A673 (cell line): ENCODE data around the gene TUBA4A. TPM values are rescaled to one million over a fixed set of nuclear protein-coding genes. Genes with fewer than 3 reads are reported as not detected.
"Not testable (repeated sequence)": the region's sequence is repeated elsewhere in the genome, so short reads cannot be mapped to it uniquely, and the experiment has no call there.

Experiments used
- BruUV-seq: library from RNA; stranded (reverse); fragments of 400-500 nt; replicated peaks from 2 replicates; lab custom pipeline; 2021; lab: Mats Ljungman, UMichigan
- CTCF ChIA-PET: fragments of 300-600 bp; sonication (Branson Sonifier 250); formaldehyde crosslinking; loops from one replicate; lab custom pipeline; 2022; ENCODE audit warnings: antibody characterized with exemption; lab: Charles Lee
- POLR2A ChIA-PET: fragments of 300-600 bp; sonication (Branson Sonifier 250); formaldehyde crosslinking; loops from one replicate; lab custom pipeline; 2022; ENCODE audit warnings: antibody characterized with exemption; ENCODE audit not compliant: low non-redundant PET; lab: Charles Lee
- DNase-seq: peaks from one replicate; pipeline ENCODE4 v3.0.0-alpha.2; 2015; ENCODE audit warnings: low spot score
- H3K27ac ChIP-seq: fragments of 200-600 bp; sonication (generic); 2 replicates; pipeline ENCODE4 v1.5.1; 2016; ENCODE audit warnings: mixed run types, low read depth, mild to moderate bottlenecking, mixed read lengths, antibody characterized with exemption, low read length; ENCODE audit not compliant: poor library complexity, severe bottlenecking
- H3K27me3 ChIP-seq: fragments of 200-600 bp; sonication (generic); replicated peaks from 2 replicates; pipeline ENCODE4 v1.6.1; 2017; ENCODE audit warnings: mixed run types, low read depth, mild to moderate bottlenecking, mixed read lengths, antibody characterized with exemption, low read length; ENCODE audit not compliant: insufficient read depth, poor library complexity
- H3K36me3 ChIP-seq: fragments of 200-600 bp; sonication (generic); 2 replicates; pipeline ENCODE4 v1.6.1; 2016; ENCODE audit warnings: mixed run types, mild to moderate bottlenecking, mixed read lengths, antibody characterized with exemption, low read length; ENCODE audit not compliant: insufficient read depth, poor library complexity, severe bottlenecking
- H3K4me1 ChIP-seq: fragments of 200-600 bp; sonication (generic); 2 replicates; pipeline ENCODE4 v1.6.1; 2017; ENCODE audit warnings: mixed run types, mild to moderate bottlenecking, mixed read lengths, antibody characterized with exemption, low read length; ENCODE audit not compliant: insufficient read depth, poor library complexity, severe bottlenecking
- H3K4me3 ChIP-seq: fragments of 200-600 bp; sonication (generic); 2 replicates; pipeline ENCODE4 v1.5.1; 2016; ENCODE audit warnings: low read depth, mixed run types, mild to moderate bottlenecking, mixed read lengths, low read length; ENCODE audit not compliant: poor library complexity, severe bottlenecking
- H3K9me3 ChIP-seq: fragments of 200-600 bp; sonication (generic); 2 replicates; pipeline ENCODE4 v1.6.1; 2016; ENCODE audit warnings: mixed run types, low read depth, mild to moderate bottlenecking, mixed read lengths, antibody characterized with exemption, low read length; ENCODE audit not compliant: poor library complexity, severe bottlenecking
- EZH2 ChIP-seq: fragments of 200-600 bp; sonication (generic); IDR thresholded peaks from 2 replicates; pipeline ENCODE4 v1.6.1; 2017; ENCODE audit warnings: borderline replicate concordance, low read depth, mild to moderate bottlenecking, mixed read lengths, antibody characterized with exemption, low read length; ENCODE audit not compliant: poor library complexity, severe bottlenecking
- intact Hi-C: fragments of 100-400 bp; cut with micrococcal nuclease; formaldehyde crosslinking; loops from one replicate; pipeline ENCODE4 v1.10.0; 2022; ENCODE audit not compliant: unreplicated experiment
- total RNA-seq: library from RNA; stranded (reverse); gene quantifications from 2 replicates; pipeline ENCODE4 v1.2.3, GENCODE V29; 2021
- TF ChIP-seq, protein P1 (sequence below): fragments of 300-800, 200-600 bp; sonication (generic); conservative IDR thresholded peaks from 2 replicates; pipeline ENCODE4 v1.5.1; 2017; ENCODE audit warnings: low read depth, mild to moderate bottlenecking, antibody characterized with exemption, low read length, moderate library complexity, mixed read lengths

TUBA4A gene
- total RNA-seq, 1 experiment from 2014 or later = 68.0 TPM

DNA sequence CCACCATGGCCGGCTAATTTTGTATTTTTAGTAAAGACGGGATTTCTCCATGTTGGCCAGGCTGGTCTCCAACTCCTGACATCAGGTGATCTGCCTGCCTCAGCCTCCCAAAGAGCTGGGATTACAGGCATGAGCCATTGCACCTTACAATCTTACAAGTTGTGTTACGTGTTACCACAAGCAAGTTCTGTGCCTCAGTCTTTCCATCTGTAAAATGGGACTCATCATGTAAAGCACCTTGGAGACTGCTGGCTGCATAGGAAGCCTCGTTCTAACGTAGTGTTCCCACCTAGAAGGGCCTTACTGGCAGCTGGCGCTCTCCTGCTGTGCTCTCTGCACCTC lies 35.4 kb upstream of the TUBA4A start:
- Histone ChIP-seq H3K4me3 (no peak overlapping the region), H3K27ac (no peak overlapping the region), H3K36me3 (peaks cover 2% of the 10 kb centered on the region), H3K9me3 (no peaks in the 10 kb centered on the region), H3K27me3 (no peaks in the 10 kb centered on the region), H3K4me1 (peaks cover 7% of the 10 kb centered on the region)
- TF ChIP-seq, protein P1, sequence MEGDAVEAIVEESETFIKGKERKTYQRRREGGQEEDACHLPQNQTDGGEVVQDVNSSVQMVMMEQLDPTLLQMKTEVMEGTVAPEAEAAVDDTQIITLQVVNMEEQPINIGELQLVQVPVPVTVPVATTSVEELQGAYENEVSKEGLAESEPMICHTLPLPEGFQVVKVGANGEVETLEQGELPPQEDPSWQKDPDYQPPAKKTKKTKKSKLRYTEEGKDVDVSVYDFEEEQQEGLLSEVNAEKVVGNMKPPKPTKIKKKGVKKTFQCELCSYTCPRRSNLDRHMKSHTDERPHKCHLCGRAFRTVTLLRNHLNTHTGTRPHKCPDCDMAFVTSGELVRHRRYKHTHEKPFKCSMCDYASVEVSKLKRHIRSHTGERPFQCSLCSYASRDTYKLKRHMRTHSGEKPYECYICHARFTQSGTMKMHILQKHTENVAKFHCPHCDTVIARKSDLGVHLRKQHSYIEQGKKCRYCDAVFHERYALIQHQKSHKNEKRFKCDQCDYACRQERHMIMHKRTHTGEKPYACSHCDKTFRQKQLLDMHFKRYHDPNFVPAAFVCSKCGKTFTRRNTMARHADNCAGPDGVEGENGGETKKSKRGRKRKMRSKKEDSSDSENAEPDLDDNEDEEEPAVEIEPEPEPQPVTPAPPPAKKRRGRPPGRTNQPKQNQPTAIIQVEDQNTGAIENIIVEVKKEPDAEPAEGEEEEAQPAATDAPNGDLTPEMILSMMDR = no peak
- TF ChIP-seq EZH2 = no peak
- ChIA-PET CTCF (no interaction called here), POLR2A (no interaction called here)
- intact Hi-C loops = no loop called here
- no peak for DNase-seq
- no TSS peak for BruUV-seq

DNA sequence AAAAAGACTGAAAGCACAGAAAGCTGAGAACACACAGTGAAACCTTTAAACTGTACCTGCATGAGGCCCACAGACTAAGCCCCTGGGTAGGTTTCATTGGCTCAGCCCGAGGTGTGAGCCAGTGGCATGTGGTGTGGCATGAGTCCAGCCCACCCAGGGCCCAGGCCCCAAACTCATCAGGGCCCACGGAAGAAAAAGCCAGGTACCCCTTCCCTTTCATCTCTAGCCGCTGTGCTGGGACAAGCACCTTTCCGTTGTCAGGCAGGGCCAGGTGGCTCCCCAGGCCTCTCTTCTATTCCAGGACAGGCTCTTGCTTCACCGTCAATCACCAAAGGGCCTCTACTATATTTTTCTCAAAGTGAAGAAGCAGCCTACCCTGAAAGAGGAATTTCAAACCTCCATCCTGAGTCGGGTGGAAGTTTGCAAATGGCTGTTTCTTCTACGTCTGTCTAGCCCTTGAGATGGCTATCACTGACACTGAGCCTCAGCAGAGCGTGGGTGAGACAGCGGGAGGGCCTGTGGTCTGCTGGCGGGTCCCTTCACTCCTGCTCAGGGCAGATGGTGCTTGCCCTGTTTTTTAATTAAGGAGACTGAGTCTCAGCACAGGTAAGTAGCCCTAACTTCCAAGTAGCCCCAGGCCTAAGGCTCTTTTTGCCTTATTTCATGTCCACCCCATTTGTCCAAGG lies 34.0 kb upstream of the TUBA4A start:
- ChIA-PET POLR2A (no interaction called here), CTCF (no interaction called here)
- TF ChIP-seq EZH2 = no peak
- TF ChIP-seq, protein P1 = no peak
- no TSS peak for BruUV-seq
- H3K4me1 ChIP-seq = peaks cover 7% of the 10 kb centered on the region
- H3K27ac ChIP-seq = no peak overlapping the region
- no peak for DNase-seq
- intact Hi-C loops = no loop called here
- H3K27me3 ChIP-seq = no peaks in the 10 kb centered on the region
- no peaks in the 10 kb centered on the region for H3K9me3 ChIP-seq
- H3K36me3 ChIP-seq = peaks cover 2% of the 10 kb centered on the region
- no peak overlapping the region for H3K4me3 ChIP-seq

DNA sequence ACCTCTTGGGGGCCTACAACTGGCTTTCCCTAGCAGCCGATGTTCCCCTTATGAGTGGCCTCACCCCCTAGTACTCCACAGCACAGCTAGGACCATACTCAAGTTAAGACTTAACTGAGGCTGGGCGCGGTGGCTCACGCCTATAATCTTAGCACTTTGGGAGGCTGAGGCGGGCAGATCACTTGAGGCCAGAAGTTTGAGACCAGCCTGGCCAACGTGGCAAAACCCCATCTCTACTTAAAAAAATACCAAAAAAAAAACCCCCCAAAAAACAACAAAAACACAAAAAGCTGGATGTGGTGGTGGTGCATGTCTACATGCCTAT lies 33.4 kb upstream of the TUBA4A start:
- H3K27ac ChIP-seq, H3K4me3 ChIP-seq, H3K4me1 ChIP-seq, POLR2A ChIA-PET, H3K27me3 ChIP-seq, H3K36me3 ChIP-seq, BruUV-seq, CTCF ChIA-PET, H3K9me3 ChIP-seq, DNase-seq, intact Hi-C loops: not testable (repeated sequence)
